Measurements from ENCODE around the gene NCKAP5. TPM values are rescaled to one million over a fixed set of nuclear protein-coding genes. Genes with fewer than 3 reads are reported as not detected.

Gene NCKAP5
- total and polyA plus RNA-seq, 2 donors: 1.9 to 2.0 TPM

GRCh38 chr2:133568598-133568997, 335 bp upstream of the NCKAP5 start:
- Histone ChIP-seq H3K27ac (ENCODE audit: low read depth in 1 of 2, low read length in 1 of 2) (no peak overlapping the region), H3K27me3 (ENCODE audit: control insufficient read depth in 2 of 2, insufficient read depth in 1 of 2, low read length in 1 of 2) (peaks cover 0 to 14% of the 10 kb centered on the region in 2 donors), H3K9me3 (ENCODE audit: control insufficient read depth in 2 of 2, insufficient read depth in 1 of 2, low read length in 1 of 2) (no peaks in the 10 kb centered on the region), H3K4me1 (ENCODE audit: control insufficient read depth in 2 of 2, insufficient read depth in 2 of 2, low read length in 2 of 2) (no peaks in the 10 kb centered on the region), H3K36me3 (ENCODE audit: control insufficient read depth in 2 of 2, insufficient read depth in 2 of 2, low read length in 1 of 2) (no peaks in the 10 kb centered on the region), H3K4me3 (ENCODE audit: low read length in 2 of 2) (no peak overlapping the region)
- no peak for DNase-seq (ENCODE audit: low read depth in 6 of 9, low spot score in 9 of 9)
- 69% methylated on average over 5 of the region's 5 CpGs for WGBS

DNA sequence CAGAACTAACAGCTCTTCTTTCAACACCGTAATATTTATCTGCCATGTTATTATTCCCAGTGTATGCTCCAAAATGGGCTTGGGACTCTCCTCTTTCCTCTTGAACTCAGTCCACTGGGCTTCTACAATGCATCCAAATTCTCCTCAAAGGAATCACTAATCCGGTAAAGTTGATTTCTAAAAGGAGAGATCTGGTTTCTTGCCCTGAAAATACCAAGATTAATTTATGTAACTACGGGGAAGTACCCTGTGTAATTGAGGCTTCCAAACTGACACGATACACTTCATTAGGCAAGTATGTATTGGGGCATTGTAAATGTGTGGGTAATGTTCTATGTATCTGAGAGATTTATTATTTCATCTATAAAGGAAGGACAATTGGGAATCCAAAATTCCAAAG, 5.7 kb downstream of the NCKAP5 start:
- no peaks in the 10 kb centered on the region for H3K4me1 ChIP-seq (ENCODE audit: control insufficient read depth in 2 of 2, insufficient read depth in 2 of 2, low read length in 2 of 2)
- no peaks in the 10 kb centered on the region for H3K36me3 ChIP-seq (ENCODE audit: control insufficient read depth in 2 of 2, insufficient read depth in 2 of 2, low read length in 1 of 2)
- WGBS: 92% methylated on average over 4 of the region's 4 CpGs
- H3K9me3 ChIP-seq (ENCODE audit: control insufficient read depth in 2 of 2, insufficient read depth in 1 of 2, low read length in 1 of 2): no peaks in the 10 kb centered on the region
- H3K4me3 ChIP-seq (ENCODE audit: low read length in 2 of 2): no peak overlapping the region
- peaks cover 0 to 4% of the 10 kb centered on the region in 2 donors for H3K27me3 ChIP-seq (ENCODE audit: control insufficient read depth in 2 of 2, insufficient read depth in 1 of 2, low read length in 1 of 2)
- no peak for DNase-seq (ENCODE audit: low read depth in 6 of 9, low spot score in 9 of 9)
- no peak overlapping the region for H3K27ac ChIP-seq (ENCODE audit: low read depth in 1 of 2, low read length in 1 of 2)

GRCh38 chr2:133561045-133561852, 7.0 kb downstream of the NCKAP5 start:
- Histone ChIP-seq H3K9me3 (ENCODE audit: control insufficient read depth in 2 of 2, insufficient read depth in 1 of 2, low read length in 1 of 2) (no peaks in the 10 kb centered on the region), H3K36me3 (ENCODE audit: control insufficient read depth in 2 of 2, insufficient read depth in 2 of 2, low read length in 1 of 2) (no peaks in the 10 kb centered on the region), H3K27ac (ENCODE audit: low read depth in 1 of 2, low read length in 1 of 2) (no peak overlapping the region), H3K4me3 (ENCODE audit: low read length in 2 of 2) (no peak overlapping the region), H3K27me3 (ENCODE audit: control insufficient read depth in 2 of 2, insufficient read depth in 1 of 2, low read length in 1 of 2) (no peaks in the 10 kb centered on the region), H3K4me1 (ENCODE audit: control insufficient read depth in 2 of 2, insufficient read depth in 2 of 2, low read length in 2 of 2) (no peaks in the 10 kb centered on the region)
- peak in 1 of 9 donors; percentile 12 for DNase-seq (ENCODE audit: low read depth in 6 of 9, low spot score in 9 of 9)
- WGBS: 52% methylated on average over 3 of the region's 3 CpGs

GRCh38 chr2:133557614-133558013, 10.6 kb downstream of the NCKAP5 start:
- 79% methylated on average over 3 of the region's 3 CpGs for WGBS
- Histone ChIP-seq H3K4me1 (ENCODE audit: control insufficient read depth in 2 of 2, insufficient read depth in 2 of 2, low read length in 2 of 2) (no peaks in the 10 kb centered on the region), H3K4me3 (ENCODE audit: low read length in 2 of 2) (no peak overlapping the region), H3K36me3 (ENCODE audit: control insufficient read depth in 2 of 2, insufficient read depth in 2 of 2, low read length in 1 of 2) (no peaks in the 10 kb centered on the region), H3K9me3 (ENCODE audit: control insufficient read depth in 2 of 2, insufficient read depth in 1 of 2, low read length in 1 of 2) (no peaks in the 10 kb centered on the region), H3K27ac (ENCODE audit: low read depth in 1 of 2, low read length in 1 of 2) (no peak overlapping the region), H3K27me3 (ENCODE audit: control insufficient read depth in 2 of 2, insufficient read depth in 1 of 2, low read length in 1 of 2) (no peaks in the 10 kb centered on the region)
- no peak for DNase-seq (ENCODE audit: low read depth in 6 of 9, low spot score in 9 of 9)

DNA sequence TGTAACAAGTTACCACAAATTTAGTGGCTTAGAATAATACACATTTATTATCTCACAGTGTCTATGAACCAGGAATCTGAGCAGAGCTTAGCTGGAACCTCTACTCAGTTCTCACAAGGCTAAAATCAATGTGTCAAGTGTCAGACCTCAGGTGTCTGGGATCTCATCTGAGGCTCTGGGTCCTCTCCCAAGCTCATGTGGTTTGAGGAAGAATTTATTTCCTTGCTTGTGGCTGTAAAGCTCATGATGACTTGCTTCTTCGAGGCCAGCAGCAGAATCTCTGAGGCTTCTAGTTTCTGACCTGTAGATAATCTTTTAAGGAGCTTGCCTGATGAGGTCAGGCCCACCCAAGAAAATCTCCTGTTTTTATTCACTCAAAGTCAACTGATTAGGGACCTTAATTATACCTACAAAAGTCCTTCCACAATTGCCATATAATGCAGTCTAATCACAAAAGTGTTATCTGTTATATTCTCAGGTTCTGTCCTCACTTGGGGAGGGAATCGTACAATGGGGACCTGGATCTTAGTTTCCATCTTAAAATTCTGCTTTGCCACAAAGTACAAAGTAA, 14.3 kb downstream of the NCKAP5 start:
- Histone ChIP-seq H3K27ac (ENCODE audit: low read depth in 1 of 2, low read length in 1 of 2) (no peak overlapping the region), H3K27me3 (ENCODE audit: control insufficient read depth in 2 of 2, insufficient read depth in 1 of 2, low read length in 1 of 2) (no peaks in the 10 kb centered on the region), H3K4me3 (ENCODE audit: low read length in 2 of 2) (no peak overlapping the region), H3K9me3 (ENCODE audit: control insufficient read depth in 2 of 2, insufficient read depth in 1 of 2, low read length in 1 of 2) (no peaks in the 10 kb centered on the region), H3K36me3 (ENCODE audit: control insufficient read depth in 2 of 2, insufficient read depth in 2 of 2, low read length in 1 of 2) (no peaks in the 10 kb centered on the region), H3K4me1 (ENCODE audit: control insufficient read depth in 2 of 2, insufficient read depth in 2 of 2, low read length in 2 of 2) (no peaks in the 10 kb centered on the region)
- no peak for DNase-seq (ENCODE audit: low read depth in 6 of 9, low spot score in 9 of 9)
- WGBS: 84% methylated on average over 2 of the region's 2 CpGs

DNA sequence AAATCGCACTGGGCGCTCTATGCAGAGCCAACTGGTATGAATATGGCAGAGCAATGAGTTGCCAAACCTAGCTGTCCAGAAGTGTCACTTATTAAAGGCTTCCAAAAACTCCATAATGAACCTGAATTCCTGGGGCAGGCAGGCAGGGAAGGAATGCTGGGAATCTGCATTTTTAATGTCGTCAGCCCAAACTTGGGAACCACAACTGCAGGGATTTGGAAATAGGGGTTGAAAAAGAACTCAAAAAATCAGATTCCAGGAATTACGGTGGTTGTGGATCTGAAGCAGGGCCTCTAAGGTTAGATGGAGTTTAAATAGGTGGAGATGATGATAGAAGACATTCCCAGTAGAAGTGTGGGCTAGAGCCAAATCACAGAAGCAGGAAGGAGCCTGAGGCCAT, 15.0 kb downstream of the NCKAP5 start:
- Histone ChIP-seq H3K27ac (ENCODE audit: low read depth in 1 of 2, low read length in 1 of 2) (no peak overlapping the region), H3K9me3 (ENCODE audit: control insufficient read depth in 2 of 2, insufficient read depth in 1 of 2, low read length in 1 of 2) (no peaks in the 10 kb centered on the region), H3K36me3 (ENCODE audit: control insufficient read depth in 2 of 2, insufficient read depth in 2 of 2, low read length in 1 of 2) (no peaks in the 10 kb centered on the region), H3K4me1 (ENCODE audit: control insufficient read depth in 2 of 2, insufficient read depth in 2 of 2, low read length in 2 of 2) (no peaks in the 10 kb centered on the region), H3K4me3 (ENCODE audit: low read length in 2 of 2) (no peak overlapping the region), H3K27me3 (ENCODE audit: control insufficient read depth in 2 of 2, insufficient read depth in 1 of 2, low read length in 1 of 2) (no peaks in the 10 kb centered on the region)
- 96% methylated on average over 4 of the region's 4 CpGs for WGBS
- DNase-seq (ENCODE audit: low read depth in 6 of 9, low spot score in 9 of 9): no peak

DNA sequence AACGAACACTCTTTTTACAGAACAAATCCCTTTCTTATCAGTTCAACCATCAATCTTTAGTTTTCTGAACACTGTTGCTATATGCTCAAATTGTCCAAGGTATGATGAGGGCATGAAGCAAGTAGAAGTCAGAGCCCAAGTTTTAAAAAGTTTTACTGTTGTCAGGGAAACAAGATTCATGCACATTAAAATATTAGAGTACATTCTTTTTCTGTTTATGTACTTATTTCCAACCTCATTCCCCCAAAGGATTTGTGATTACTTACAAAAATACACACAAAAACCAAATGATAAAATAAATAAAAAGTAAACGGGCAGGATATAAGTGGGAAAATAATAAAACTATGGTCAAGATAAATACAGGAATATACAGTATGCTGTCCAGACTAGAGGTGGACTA, 15.4 kb downstream of the NCKAP5 start:
- H3K4me1 ChIP-seq (ENCODE audit: control insufficient read depth in 2 of 2, insufficient read depth in 2 of 2, low read length in 2 of 2): no peaks in the 10 kb centered on the region
- no peaks in the 10 kb centered on the region for H3K36me3 ChIP-seq (ENCODE audit: control insufficient read depth in 2 of 2, insufficient read depth in 2 of 2, low read length in 1 of 2)
- no peaks in the 10 kb centered on the region for H3K9me3 ChIP-seq (ENCODE audit: control insufficient read depth in 2 of 2, insufficient read depth in 1 of 2, low read length in 1 of 2)
- DNase-seq (ENCODE audit: low read depth in 6 of 9, low spot score in 9 of 9): no peak
- no peak overlapping the region for H3K4me3 ChIP-seq (ENCODE audit: low read length in 2 of 2)
- 94% methylated on average over 2 of the region's 2 CpGs for WGBS
- H3K27ac ChIP-seq (ENCODE audit: low read depth in 1 of 2, low read length in 1 of 2): no peak overlapping the region
- no peaks in the 10 kb centered on the region for H3K27me3 ChIP-seq (ENCODE audit: control insufficient read depth in 2 of 2, insufficient read depth in 1 of 2, low read length in 1 of 2)

- no peaks in the 10 kb centered on the region for H3K4me1 ChIP-seq (ENCODE audit: control insufficient read depth in 2 of 2, insufficient read depth in 2 of 2, low read length in 2 of 2)
- H3K27ac ChIP-seq (ENCODE audit: low read depth in 1 of 2, low read length in 1 of 2): no peak overlapping the region
- DNase-seq (ENCODE audit: low read depth in 6 of 9, low spot score in 9 of 9): no peak
- no peaks in the 10 kb centered on the region for H3K9me3 ChIP-seq (ENCODE audit: control insufficient read depth in 2 of 2, insufficient read depth in 1 of 2, low read length in 1 of 2)
- WGBS: 92% methylated on average over 3 of the region's 3 CpGs
- H3K36me3 ChIP-seq (ENCODE audit: control insufficient read depth in 2 of 2, insufficient read depth in 2 of 2, low read length in 1 of 2): no peaks in the 10 kb centered on the region
- no peaks in the 10 kb centered on the region for H3K27me3 ChIP-seq (ENCODE audit: control insufficient read depth in 2 of 2, insufficient read depth in 1 of 2, low read length in 1 of 2)
- no peak overlapping the region for H3K4me3 ChIP-seq (ENCODE audit: low read length in 2 of 2)
These were observed 26.5 kb downstream of the NCKAP5 start for GRCh38 chr2:133541797-133542196.

- no peak overlapping the region for H3K27ac ChIP-seq (ENCODE audit: low read depth in 1 of 2, low read length in 1 of 2)
- 78% methylated on average over 1 of the region's 1 CpG for WGBS
- H3K27me3 ChIP-seq (ENCODE audit: control insufficient read depth in 2 of 2, insufficient read depth in 1 of 2, low read length in 1 of 2): no peaks in the 10 kb centered on the region
- H3K4me3 ChIP-seq (ENCODE audit: low read length in 2 of 2): no peak overlapping the region
- no peaks in the 10 kb centered on the region for H3K9me3 ChIP-seq (ENCODE audit: control insufficient read depth in 2 of 2, insufficient read depth in 1 of 2, low read length in 1 of 2)
- no peak for DNase-seq (ENCODE audit: low read depth in 6 of 9, low spot score in 9 of 9)
- no peaks in the 10 kb centered on the region for H3K36me3 ChIP-seq (ENCODE audit: control insufficient read depth in 2 of 2, insufficient read depth in 2 of 2, low read length in 1 of 2)
- H3K4me1 ChIP-seq (ENCODE audit: control insufficient read depth in 2 of 2, insufficient read depth in 2 of 2, low read length in 2 of 2): no peaks in the 10 kb centered on the region
These were observed 26.9 kb downstream of the NCKAP5 start for GRCh38 chr2:133541376-133541775.

Measured in thymus (tissue), 11 donors.